B cell (primary cell): Measurements from ENCODE around the gene DSC3.

ENCODE experiments used
- EZH2 ChIP-seq: IDR thresholded peaks from 2 replicates; pipeline ENCODE4 v1.6.1; 2012; ENCODE audit warnings: borderline replicate concordance, low read depth, mild to moderate bottlenecking, moderate library complexity, low read length; ENCODE audit not compliant: insufficient read depth, poor library complexity, severe bottlenecking
- TF ChIP-seq, protein P1 (sequence below): fragments of 200-600 bp; IDR thresholded peaks from one replicate; pipeline ENCODE4 v1.8.0; 2022; ENCODE audit warnings: antibody characterized with exemption, mild to moderate bottlenecking

DNA sequence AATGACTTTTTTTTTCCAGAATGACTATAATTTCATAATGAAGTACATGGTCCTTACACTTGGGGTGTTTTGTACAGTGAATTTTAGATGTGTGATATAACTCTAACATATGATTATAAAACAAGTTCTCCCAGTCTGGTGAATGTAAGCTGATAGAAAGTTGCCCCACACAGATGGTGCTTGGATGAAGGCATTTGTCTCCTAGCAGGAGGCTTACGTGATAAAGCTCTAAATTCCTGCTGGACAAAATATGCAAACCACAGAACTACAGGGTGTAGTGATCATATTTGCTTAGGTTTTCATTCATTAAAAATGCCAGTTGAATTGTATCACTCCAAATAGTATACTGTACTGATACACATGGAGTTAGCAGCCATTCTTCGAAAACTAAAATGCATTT, 85.5 kb downstream of the DSC3 start:
- TF ChIP-seq, protein P1, sequence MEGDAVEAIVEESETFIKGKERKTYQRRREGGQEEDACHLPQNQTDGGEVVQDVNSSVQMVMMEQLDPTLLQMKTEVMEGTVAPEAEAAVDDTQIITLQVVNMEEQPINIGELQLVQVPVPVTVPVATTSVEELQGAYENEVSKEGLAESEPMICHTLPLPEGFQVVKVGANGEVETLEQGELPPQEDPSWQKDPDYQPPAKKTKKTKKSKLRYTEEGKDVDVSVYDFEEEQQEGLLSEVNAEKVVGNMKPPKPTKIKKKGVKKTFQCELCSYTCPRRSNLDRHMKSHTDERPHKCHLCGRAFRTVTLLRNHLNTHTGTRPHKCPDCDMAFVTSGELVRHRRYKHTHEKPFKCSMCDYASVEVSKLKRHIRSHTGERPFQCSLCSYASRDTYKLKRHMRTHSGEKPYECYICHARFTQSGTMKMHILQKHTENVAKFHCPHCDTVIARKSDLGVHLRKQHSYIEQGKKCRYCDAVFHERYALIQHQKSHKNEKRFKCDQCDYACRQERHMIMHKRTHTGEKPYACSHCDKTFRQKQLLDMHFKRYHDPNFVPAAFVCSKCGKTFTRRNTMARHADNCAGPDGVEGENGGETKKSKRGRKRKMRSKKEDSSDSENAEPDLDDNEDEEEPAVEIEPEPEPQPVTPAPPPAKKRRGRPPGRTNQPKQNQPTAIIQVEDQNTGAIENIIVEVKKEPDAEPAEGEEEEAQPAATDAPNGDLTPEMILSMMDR = no peak
- no peak for TF ChIP-seq EZH2
